ENCODE results near the gene ZBED3. TPM values are rescaled to one million over a fixed set of nuclear protein-coding genes. Genes with fewer than 3 reads are reported as not detected.

ZBED3 gene
- total RNA-seq, 1 donor from 2014 or later = 2.2 TPM

Small RNA genes within 50 kb of the gene (small RNA-seq; reads per million reads assigned to genes)
- gene SNORA47 = 421 reads per million, percentile 98 among the genes with 10 or more reads in this experiment

Other genes with a start within 250 kb of the ZBED3 start
- gene S100Z, start 237.3 kb downstream of the ZBED3 start, total RNA-seq = 0.47 TPM
- gene CRHBP, start 134.2 kb downstream of the ZBED3 start, total RNA-seq = 2.3 TPM
- gene AGGF1, start 56.9 kb downstream of the ZBED3 start, total RNA-seq = 45.2 TPM
- gene PDE8B, start 123.4 kb upstream of the ZBED3 start, total RNA-seq = 5.3 TPM

Data from occipital lobe (tissue), 2 donors.